HG03066 (cell line): ENCODE measurements around the gene NAA15.
A peak's percentile ranks its signal among the peaks of the same experiment; 100 is the strongest.
"Not testable (repeated sequence)": the region's sequence is repeated elsewhere in the genome, so short reads cannot be mapped to it uniquely, and the experiment has no call there.

Source experiments
- ATAC-seq: cut with Tn5 transposase; IDR thresholded peaks from one replicate; pipeline ENCODE4 v1.9.1; 2021; ENCODE audit warnings: low read depth; ENCODE audit not compliant: unreplicated experiment

The NAA15 gene

DNA sequence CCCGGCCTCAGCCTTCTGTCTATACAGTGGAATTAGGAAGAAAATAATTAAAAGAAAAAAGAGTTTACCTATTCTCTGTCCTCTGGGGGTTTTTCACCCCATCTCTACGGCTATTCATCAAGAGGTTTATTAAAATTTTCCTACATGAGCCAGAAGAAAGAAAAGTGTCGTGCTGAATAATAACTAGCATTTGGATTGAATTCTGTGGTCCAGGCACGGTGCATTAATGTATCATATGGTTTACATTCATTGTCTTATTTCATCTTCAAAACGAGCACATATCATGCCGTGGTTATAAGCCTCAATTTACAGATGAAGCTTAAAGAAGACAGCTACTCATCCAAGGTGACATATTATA, 5.4 kb upstream of the NAA15 start:
- ATAC-seq, result no peak

GRCh38 chr4:139297001-139297410, 4.3 kb upstream of the NAA15 start:
- no peak for ATAC-seq

DNA sequence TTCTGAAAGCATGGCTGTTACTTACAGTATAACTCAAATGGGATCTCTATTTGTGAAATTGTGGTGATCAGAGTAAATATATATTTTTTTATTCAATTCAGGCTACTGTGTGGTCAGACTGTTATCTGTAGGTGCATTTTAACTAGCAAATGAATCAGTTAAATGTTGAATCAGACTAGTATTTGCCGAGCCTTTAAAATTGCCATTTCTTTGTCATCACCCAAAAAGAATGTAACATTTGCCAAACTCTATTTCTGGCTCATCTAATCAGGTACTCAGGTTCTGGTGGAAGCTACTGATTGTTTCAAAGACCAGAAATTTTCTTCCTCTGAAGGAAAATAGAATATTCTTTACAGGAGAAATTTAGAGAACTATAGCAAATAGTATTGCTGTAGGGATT, 1.8 kb upstream of the NAA15 start:
- no peak for ATAC-seq

DNA sequence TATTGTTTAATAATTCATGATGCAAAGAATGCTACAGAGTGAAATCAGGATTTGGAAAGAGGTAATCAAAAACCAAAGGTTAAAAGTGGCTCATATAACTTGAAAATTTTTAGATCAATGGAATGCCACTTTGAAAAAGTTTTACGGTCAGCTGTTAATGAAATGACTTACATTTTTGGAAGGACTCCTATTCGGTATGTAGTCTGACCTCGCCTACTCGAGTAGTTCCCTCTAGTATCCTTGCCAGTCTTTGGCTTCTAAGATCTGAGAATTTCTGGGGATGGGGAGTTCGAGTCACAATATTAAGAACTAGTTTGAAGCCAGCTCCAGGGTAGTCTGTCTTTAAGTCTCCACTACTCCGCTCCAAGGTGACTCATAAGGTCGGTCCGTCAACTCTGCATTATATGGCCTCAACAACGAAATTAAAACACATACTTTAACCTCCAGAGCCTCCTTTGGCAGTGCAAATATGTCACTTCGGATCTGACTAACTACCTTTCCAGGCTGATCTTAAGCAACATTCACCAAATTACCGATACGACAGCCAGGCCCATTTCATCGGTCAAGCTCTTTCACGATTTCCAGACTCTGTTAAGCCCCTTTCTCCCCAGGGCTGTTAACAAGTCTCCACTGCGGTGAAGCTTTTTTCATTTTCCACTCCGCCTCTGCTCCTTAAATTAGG, 733 bp upstream of the NAA15 start:
- ATAC-seq, result peak; percentile 7

- peak; percentile 40 for ATAC-seq
Measured at GRCh38 chr4:139301821-139302611, 711 bp downstream of the NAA15 start, which contains the start of gene NDUFC1. Gene NDUFC1 (minus strand): TSS chr4:139302477. CDS start chr4:139295798, 6,679 bp downstream.

DNA sequence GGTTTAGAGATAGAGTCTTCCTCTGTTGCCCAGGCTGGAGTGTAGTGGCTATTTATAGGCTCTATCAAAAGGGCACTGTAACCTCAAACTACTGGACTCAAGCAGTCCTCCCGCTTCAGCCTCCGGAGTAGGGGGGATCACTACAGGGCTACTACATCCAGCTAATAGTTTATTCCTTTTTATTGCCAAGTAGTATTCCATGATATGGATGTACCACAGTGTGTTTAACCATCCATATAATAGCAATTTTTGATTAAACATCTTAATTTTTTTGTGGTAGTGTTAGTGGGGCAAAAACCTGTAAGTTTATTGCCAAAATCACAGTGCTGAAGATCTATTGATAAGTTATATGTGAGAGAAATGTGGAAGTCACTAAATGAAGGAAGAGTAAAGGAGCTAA, 3.6 kb downstream of the NAA15 start:
- no peak for ATAC-seq

- no peak for ATAC-seq
Measured at GRCh38 chr4:139311909-139312308, 10.6 kb downstream of the NAA15 start.

DNA sequence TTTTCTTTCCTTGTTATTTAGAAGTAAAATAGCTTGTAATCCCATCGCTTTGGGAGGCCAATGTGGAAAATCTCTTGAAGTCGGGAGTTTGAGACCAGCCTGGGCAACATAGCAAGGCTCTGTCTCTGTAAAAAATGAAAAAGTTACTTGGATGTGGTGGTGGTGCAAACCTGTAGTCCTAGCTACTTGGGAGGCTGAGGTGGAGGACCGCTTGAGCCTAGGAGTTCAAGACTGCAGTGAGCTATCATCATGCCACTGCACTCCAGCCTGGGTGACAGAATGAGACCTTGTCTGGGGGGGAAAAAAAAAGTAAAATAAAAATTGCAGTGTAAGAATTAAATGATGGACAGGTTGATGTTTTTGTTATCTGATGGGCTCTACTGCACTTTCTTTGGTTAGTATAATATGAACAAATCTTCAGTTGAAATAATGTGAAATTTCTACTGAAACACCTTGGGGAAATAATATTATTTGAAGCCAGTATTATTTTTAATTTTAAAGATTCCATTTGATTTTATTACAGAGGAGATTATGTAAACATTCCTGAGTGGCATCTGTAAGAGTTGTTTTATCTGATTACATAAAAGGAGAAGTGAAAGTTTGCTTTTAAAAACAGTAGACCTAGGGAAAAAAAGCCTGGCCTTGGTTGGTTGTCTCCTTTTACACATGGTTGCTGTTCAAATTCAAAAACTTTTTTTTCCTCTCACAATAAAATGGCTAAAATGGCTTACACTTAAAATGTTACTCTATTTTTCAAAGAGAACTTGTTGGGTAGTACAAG, 11.4 kb downstream of the NAA15 start:
- ATAC-seq, result no peak

- not testable (repeated sequence) for ATAC-seq
Measured at GRCh38 chr4:139313414-139313813, 12.1 kb downstream of the NAA15 start.

GRCh38 chr4:139314047-139314800, 12.9 kb downstream of the NAA15 start:
- no peak for ATAC-seq

GRCh38 chr4:139315221-139315675, 13.9 kb downstream of the NAA15 start:
- no peak for ATAC-seq

- ATAC-seq, result no peak
Measured at GRCh38 chr4:139316733-139317132, 15.4 kb downstream of the NAA15 start.

DNA sequence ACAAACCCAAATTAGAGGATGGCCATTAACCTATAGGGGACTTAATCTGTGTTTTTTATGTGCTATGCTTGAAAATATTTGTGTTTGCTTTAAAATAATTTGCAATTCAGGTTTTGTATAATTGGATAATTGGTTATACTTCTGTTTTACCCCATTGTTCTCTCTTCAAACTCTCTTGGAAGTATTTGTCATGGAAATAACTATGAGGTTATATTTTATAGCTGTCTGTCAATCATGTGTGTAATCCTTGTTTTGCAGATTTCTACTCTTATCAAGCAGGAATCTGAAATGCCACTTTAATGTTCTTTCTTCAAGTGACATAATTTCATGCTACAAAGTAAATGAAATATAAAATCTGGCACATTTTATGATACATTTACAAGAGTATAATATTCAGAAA, 16.3 kb downstream of the NAA15 start:
- no peak for ATAC-seq

DNA sequence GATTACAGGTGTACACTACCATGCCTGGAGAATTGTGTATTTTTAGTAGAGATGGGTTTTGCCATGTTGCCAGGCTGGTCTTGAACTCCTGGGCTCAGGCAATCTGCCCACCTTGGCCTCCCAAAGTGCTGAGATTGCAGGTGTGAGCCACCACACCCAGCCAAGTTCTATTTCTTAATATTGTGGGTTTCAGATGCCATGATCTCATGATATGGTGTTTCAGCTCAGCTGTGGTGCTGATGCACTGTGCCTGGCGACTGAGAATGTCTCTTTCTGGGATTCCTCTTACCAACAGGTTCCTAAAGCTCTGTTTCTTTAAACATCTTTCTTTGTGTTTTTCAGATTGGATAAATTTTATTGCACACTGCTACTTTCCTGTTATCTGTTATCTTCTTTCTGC, 18.3 kb downstream of the NAA15 start:
- ATAC-seq, result no peak

DNA sequence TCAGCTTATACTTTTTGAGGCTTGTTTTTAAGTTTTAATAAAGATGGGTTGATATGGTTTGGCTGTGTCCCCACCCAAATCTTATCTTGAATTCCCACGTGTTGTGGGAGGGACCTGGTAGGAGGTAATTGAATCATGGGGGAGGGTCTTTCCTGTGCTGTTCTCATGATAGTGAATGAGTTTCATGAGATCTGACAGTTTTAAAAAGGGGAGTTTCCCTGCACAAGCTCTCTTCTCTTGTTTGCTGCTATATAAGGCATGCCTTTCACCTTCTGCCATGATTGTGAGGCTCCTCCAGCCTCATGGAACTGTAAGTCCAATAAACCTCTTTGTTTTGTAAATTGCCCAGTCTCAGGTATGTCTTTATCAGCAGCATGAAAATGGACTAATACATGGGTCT, 20.8 kb downstream of the NAA15 start:
- not testable (repeated sequence) for ATAC-seq

GRCh38 chr4:139322541-139322940, 21.2 kb downstream of the NAA15 start:
- ATAC-seq, result not testable (repeated sequence)

GRCh38 chr4:139324620-139325019, 23.3 kb downstream of the NAA15 start:
- ATAC-seq, result no peak

DNA sequence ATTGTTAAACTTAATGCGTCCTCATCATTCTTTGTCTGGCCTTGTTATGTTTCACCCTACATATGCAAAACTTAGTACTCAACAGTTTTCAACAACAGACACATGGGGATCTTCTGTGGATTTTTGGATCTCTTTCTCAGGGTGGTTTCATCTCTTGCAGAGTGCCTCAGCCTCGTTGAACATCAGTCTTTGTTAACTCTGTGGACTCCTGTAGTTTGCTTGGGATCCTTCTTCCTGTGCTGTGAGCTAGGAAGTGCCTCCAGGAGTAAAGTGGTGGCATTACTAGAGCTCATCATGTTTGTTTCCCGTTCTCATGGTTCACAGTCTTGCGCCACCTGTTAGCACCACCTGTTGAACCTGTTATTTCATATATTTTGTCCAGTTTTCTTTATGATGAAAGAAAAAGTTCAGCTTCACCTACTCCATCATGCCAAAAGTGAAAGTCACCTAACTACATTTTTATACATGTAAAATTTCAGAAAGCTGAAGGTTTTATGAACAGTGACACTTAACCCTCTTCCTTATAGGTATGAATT, 28.4 kb downstream of the NAA15 start:
- ATAC-seq, result no peak

- ATAC-seq, result no peak
Measured at GRCh38 chr4:139330283-139330682, 29.0 kb downstream of the NAA15 start.

DNA sequence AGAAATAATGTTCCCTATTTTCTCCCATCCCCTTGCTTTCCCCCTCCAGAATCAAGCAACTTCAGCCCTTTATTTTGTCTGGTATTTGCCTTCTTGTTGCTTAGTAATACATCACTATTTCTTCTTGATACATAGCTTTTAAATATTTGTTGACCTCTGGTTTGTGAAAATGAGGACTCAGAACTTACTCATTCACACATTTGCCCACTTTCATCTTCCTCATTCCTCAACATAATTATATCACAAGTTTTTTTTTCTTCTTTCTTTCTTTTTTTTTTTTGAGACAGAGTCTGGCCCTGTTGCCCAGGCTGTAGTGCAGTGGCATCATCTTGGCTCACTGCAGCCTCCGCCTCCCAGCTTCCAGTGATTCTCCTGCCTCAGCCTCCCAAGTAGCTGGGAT, 29.9 kb downstream of the NAA15 start:
- no peak for ATAC-seq
